Activated CD4-positive, alpha-beta T cell treated with anti-CD3 and anti-CD28 coated beads for 1 hour (primary cell): Measurements from ENCODE around the gene RTCA.
"Not testable (repeated sequence)": the region's sequence is repeated elsewhere in the genome, so short reads cannot be mapped to it uniquely, and the experiment has no call there.

Experiments
- DNase-seq: peaks from one replicate; pipeline ENCODE4 v3.0.0-alpha.2; 2020

The RTCA gene

DNA sequence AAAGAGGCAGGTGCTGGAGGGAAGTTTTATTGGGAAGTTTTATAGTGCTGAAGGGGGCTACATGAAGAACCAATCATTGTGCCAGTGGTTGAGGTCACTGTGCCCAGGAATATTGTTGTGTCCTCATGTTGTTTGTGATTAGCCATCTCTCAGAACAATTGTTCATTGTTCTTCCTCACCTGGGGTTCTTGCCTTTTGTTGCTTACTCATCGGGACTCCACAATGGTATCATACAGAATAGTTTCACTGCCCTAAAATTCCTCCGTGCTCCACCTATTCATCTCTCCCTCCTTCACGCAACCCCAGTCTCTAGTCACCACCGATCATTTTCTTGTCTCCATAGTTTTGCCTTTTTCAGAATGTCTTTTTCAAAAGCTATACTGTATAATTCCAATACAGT is 47.4 kb downstream of the RTCA start:
- DNase-seq = no peak

DNA sequence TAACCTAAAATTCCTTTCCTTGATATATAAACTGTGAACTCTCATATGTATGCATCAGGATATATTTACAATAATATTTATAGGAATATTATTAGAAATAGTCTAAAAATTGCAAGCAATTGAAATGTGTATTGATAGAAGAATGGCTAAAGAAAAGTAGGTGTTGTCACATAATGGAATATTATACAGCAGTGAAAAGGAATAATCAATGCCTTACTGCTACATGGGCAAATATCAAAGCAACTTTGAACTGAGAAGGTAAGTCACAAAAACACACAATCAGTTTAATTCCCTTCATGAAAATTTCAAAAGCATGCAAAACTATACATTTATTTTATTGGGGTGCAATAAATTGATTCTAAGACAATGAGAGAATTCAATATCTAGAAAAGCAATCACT is 50.6 kb downstream of the RTCA start:
- no peak for DNase-seq

DNA sequence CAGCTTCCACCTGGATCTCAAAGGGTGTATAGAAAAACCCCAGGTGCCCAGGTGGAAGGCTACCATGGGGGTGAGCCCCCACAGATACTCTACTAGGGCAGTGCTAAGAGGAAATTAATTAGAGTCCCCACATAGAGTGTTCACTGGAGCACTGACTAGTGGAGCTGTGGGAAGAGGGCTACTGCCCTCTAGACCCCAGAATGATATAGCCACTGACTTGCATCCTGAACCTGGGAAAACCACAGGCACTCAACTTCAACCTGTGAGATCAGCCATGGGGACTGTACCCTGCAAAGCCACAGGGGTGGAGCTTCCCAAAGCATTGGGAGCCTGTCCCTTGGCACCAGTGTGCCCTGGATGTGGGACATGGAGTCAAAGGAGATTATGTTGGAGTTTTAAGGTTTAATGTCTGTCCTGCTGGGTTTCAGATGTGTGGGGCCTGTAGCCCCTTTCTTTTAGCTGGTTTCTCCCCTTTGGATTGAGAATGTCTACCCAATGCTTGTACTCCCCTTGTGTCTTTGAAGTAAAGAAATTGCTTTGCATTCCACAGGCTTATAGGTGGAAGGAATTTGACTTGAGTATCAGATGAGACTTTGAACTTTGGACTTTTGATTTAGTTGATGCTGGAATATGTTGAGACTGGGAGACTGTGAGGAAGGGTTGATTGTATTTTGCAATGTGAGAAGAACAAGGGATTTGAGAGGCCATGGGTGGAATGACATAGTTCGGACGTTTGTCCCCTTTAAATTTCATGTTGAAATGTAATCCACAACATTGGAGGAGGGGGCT is 54.5 kb downstream of the RTCA start:
- no peak for DNase-seq

DNA sequence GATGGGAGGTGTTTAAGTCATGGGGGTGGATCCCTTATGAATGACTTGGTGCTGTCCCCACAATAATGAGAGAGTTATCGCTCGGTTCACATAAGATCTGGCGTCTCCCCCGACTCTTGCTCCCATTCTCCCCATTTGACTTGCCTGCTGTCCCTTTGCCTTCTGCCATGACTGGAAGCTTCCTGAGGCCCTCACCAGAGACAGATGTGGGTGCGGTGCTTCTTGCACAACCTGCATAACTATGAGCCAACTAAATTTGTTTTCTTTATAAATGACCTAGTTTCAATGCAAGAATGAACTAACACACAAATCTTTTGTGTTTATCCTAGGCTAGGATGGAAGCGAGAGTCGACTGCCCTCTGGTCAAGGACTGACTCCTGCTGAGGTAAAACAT is 55.1 kb downstream of the RTCA start:
- DNase-seq = no peak

DNA sequence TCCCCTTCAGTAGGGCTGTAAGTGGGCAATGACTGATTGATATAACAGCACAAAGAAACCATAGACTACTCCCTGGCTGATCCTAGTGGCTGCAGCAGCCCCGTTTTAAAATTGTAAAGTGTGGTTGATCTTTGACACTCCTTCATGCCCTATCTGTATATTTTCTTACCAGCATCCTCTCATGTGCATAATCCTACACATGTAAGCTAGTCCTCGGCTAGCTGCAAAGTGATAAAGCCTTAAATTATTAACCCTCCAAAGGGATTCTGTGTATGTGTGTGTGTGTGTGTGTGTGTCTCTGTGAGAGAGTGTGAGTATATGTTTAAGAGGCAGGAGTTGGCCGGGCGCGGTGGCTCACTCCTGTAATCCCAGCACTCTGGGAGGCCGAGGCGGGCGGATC is 55.5 kb downstream of the RTCA start:
- no peak for DNase-seq

DNA sequence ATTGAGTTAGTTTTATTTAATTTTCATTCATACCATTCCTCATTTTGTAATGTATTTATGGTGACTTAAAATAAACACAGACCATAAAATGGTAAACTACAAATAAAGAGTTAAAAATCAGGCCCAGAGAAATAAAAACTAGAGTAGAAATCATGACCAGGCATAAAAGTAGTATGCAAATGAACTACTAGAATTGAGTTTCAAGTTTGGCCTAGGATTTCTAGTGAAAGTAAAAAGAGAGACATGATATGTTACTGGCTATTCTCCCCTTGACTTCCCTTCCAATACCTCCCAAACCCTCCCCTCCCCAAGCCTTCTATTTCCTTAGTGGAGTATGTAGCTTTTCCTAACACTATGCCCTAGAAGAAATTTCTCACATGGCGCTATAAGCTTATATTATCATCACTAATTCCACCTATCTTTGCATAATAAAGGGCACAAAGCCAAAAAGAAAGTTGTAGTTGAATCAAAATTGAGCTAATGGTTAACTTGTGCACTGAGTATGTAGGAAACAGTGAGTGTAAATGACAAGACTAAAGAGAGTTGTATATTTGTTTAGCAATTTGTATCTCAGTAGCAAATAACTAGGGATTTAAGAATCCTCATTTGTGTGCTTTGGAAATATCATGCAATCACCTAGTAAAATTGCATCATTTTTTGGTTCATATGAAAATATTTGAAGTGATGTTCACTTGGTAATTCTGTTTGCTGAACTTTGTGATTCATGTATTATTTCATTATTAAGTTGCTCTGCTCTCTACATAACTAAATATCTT is 56.6 kb downstream of the RTCA start:
- no peak for DNase-seq

DNA sequence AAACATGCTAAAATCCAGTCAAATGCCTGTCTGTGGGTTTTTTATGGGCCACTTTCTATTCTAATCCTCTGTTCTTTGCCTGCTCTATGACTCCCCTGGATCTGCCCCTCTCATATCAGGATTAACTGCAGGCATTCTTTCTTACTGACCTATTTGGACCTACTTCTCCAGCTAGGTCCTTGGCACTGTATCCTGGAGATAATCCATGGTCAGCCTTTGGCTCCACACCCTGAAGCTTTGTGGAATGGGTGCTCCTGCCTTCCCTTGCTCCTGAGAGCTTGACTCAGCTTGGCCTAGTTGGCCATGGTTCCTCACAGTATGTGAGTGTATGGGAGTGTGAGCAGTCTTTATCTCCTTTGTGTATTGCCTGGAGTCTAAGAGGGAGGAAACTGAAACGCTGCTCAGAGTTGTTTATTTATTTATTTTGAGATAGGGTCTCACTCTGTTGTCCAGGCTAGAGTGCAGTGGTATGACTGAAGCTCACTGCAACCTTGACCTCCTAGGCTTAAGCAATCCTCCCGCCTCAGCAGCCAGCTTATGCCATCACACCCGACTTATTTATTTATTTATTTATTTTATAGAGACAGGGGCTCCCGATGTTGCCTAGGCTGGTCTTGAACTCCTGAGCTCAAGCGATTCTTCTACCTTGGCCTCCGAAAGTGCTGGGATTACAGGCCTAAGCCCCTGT is 57.5 kb downstream of the RTCA start:
- no peak for DNase-seq

DNA sequence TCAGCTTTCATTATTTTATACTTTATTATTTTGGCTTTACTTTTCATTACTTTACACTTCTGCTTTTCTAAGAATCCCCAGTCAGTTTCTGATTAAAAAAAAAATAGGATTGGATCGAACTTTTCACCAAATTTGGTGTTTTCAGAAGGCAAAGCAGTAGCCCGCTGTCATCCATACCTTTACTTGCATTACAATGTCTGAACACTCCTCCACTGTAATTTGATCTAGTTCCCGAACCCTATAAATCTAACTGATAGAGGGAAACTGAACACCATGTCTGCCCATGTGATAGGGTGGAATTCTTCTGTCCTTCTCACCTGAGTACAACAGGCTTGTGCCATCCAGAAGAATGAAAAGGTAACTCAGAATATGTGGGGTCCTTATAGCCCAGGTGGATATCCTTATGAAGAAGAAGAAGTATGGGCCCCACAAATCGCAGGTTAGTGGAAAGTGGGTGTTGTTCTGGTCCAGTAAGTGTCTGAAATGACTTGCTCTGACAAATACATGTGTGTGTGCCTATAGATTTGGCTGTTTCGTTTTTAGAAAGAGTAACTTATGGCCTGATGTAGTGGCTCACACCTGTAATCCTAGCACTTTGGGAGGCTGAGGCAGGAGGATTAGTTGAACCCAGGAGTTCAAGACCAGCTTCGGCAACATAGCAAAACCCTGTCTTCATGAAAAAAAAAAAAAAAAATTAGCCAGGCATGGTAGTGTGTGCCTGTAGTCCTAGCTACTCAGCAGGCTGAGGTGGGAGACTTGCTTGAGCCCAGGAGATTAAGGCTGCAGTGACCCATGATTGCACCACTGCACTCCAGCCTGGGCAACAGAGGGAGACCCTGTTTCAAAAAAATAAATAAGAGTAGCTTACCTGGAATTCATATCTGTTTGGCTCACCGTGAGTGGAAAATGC is 59.7 kb downstream of the RTCA start:
- DNase-seq = no peak

DNA sequence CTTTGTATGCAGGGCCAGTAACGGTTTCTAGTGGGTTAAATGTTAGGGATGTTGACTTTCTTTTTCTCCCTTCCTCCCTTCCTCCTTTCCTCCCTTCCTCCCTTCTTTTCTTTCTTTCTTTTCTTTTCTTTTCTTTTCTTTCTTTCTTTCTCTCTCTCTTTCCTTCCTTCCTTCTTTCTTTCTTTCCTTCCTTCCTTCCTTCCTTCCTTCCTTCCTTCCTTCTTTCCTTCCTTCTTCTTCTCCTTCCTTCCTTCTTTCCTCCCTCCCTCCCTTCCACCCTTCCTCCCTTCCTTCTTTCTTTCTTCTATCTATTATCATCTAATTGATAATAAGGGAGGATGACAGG is 60.3 kb downstream of the RTCA start:
- DNase-seq = not testable (repeated sequence)

DNA sequence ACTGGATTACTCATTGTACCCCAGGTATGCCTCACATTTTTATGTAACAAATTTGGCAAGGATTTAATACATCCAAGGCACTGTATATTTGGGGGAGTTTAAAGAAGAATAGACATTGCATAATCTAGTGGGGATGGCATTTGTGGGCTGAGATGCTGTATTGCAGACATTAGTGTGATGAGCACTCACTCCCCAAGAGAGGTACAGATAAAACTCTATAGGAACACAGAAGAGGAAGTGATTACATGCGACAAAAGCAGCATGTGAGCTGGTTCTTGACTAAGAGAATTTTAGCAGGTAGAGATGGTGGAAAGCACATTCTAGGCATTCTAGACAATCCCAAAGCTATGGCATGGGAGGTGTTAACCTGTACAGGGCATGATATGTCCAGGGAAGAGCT is 62.1 kb downstream of the RTCA start:
- no peak for DNase-seq

DNA sequence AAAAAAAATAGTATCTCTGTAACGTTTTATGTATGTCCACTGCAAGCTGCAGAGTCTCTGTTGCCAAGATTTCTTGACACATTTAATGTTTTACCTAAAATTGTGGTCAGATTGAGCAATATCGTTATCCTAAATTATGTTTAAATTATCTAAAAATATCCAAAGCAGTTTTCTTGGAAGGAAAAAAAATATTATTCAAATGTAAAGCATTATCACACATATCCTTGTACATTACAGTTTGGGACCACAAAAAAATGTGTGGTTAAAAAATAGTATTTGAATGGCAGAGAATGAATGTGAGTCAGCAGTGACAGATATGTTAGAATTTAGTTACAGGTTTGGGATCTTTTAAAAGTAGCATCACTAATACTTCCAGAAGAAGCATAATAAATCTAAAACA is 65.1 kb downstream of the RTCA start:
- DNase-seq = not testable (repeated sequence)

DNA sequence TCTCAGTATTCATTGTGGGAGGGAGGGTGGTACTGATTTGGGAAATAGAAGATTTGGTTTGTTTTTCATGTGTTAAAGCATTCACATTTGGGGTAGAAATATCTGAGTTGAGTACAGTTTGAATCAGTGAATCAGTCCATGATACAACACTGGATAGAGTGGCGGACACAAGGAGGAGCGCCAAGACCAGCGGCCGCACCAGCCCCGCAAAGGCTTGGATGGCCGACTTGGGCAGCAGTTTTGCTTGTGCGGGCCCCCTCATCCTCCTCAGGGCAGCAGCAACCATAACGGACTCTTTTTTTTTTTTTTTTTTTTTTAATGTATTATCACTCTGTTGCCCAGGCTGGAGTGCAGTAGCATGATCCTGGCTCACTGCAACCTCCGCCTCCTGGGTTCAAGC is 66.3 kb downstream of the RTCA start:
- DNase-seq = no peak

DNA sequence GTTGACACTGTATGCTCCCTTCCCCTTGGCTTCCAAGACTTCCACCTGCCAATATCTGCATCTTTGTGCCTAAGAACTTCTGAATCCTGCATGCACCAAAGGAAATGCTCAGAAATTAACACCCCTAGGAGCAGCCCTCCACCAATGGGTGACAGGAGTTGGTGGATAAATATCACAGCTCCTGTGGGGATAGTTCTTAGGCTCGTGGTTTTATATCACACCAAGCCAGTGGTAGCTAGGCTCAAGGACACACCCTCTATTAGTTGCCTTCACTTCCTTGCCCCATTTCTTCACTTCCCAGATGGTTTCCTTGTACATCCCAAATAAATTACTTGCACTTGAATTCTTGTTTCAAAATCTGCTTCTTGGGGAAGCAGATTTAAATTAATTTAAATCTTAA is 69.4 kb downstream of the RTCA start:
- DNase-seq = no peak

DNA sequence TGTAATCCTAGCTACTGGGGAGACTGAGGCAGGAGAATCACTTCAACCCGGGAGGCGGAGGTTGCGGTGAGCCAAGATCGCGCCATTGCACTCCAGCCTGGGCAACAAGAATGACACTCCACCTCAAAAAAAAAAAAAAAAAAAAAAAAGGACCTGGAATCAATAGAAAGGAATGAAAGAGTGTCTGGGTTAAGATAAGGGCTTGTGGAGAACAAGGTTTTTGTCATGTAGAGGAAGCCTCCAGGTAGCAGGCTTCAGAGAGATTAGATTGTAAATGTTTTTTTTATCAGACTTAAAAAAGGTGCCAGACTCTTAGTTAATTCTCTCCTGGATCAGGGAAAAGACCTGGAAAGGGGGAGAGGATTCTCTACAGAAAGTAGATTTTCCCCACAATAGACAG is 71.9 kb downstream of the RTCA start:
- not testable (repeated sequence) for DNase-seq

DNA sequence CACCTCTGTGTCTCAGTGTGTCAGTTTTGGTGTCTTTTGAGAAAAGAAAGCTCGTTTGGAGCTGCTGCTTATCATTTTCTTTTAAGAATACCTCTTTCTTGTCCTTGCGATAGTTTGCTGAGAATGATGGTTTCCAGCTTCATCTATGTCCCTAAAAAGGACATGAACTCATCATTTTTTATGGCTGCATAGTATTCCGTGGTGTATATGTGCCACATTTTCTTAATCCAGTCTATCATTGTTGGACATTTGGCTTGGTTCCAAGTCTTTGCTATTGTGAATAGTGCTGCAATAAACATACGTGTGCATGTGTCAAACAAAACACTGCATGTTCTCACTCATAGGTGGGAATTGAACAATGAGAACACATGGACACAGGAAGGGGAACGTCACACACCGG is 73.7 kb downstream of the RTCA start:
- DNase-seq = not testable (repeated sequence)

DNA sequence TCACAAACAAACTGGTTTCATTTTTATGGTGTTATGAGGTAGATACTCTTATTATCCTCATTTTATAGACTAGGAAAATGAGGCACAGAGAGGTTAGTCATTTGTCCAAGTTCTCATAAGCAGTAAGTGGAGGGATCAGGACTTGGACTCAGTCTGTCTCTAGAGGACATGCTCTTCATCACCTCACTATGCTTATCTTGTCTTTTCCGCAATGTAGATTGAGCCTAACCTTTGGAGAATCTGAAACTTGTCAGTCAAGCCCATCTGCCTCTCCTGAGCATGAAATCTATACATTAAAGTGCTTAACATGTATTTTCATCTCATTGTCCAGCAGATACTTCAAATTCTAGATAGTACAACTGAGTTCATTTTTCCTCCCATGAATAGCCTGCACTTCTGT is 74.5 kb downstream of the RTCA start:
- DNase-seq = no peak

DNA sequence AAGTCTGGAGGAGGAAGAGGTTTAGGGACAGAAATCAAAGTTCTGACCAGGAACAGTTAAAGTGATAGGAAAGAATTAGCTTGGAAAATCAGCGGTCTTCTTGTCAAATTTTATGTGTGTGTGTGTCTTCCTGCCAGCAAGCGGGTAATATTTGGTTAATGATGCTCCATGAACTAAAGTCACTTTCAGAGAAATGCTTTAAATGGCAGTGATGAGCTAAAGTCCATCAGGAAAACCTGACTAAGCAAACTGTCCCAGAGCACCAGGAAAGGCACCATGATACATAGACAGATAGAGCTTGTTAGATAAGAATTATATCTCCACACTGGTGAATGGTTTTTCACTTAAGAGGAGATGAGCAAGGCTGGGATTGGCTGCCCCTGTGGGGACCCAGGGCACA is 76.3 kb downstream of the RTCA start:
- DNase-seq = no peak
